A673 (cell line): ENCODE measurements around the gene NCCRP1. TPM values are rescaled to one million over a fixed set of nuclear protein-coding genes. Genes with fewer than 3 reads are reported as not detected.

Source experiments
- BruUV-seq: library from RNA; stranded (reverse); fragments of 400-500 nt; replicated peaks from 2 replicates; lab custom pipeline; 2021; lab: Mats Ljungman, UMichigan
- CTCF ChIA-PET: fragments of 300-600 bp; sonication (Branson Sonifier 250); formaldehyde crosslinking; loops from one replicate; lab custom pipeline; 2022; ENCODE audit warnings: antibody characterized with exemption; lab: Charles Lee
- POLR2A ChIA-PET: fragments of 300-600 bp; sonication (Branson Sonifier 250); formaldehyde crosslinking; loops from one replicate; lab custom pipeline; 2022; ENCODE audit warnings: antibody characterized with exemption; ENCODE audit not compliant: low non-redundant PET; lab: Charles Lee
- DNase-seq: peaks from one replicate; pipeline ENCODE4 v3.0.0-alpha.2; 2015; ENCODE audit warnings: low spot score
- H3K27ac ChIP-seq: fragments of 200-600 bp; sonication (generic); 2 replicates; pipeline ENCODE4 v1.5.1; 2016; ENCODE audit warnings: mixed run types, low read depth, mild to moderate bottlenecking, mixed read lengths, antibody characterized with exemption, low read length; ENCODE audit not compliant: poor library complexity, severe bottlenecking
- H3K27me3 ChIP-seq: fragments of 200-600 bp; sonication (generic); replicated peaks from 2 replicates; pipeline ENCODE4 v1.6.1; 2017; ENCODE audit warnings: mixed run types, low read depth, mild to moderate bottlenecking, mixed read lengths, antibody characterized with exemption, low read length; ENCODE audit not compliant: insufficient read depth, poor library complexity
- H3K36me3 ChIP-seq: fragments of 200-600 bp; sonication (generic); 2 replicates; pipeline ENCODE4 v1.6.1; 2016; ENCODE audit warnings: mixed run types, mild to moderate bottlenecking, mixed read lengths, antibody characterized with exemption, low read length; ENCODE audit not compliant: insufficient read depth, poor library complexity, severe bottlenecking
- H3K4me1 ChIP-seq: fragments of 200-600 bp; sonication (generic); 2 replicates; pipeline ENCODE4 v1.6.1; 2017; ENCODE audit warnings: mixed run types, mild to moderate bottlenecking, mixed read lengths, antibody characterized with exemption, low read length; ENCODE audit not compliant: insufficient read depth, poor library complexity, severe bottlenecking
- H3K4me3 ChIP-seq: fragments of 200-600 bp; sonication (generic); 2 replicates; pipeline ENCODE4 v1.5.1; 2016; ENCODE audit warnings: low read depth, mixed run types, mild to moderate bottlenecking, mixed read lengths, low read length; ENCODE audit not compliant: poor library complexity, severe bottlenecking
- H3K9me3 ChIP-seq: fragments of 200-600 bp; sonication (generic); 2 replicates; pipeline ENCODE4 v1.6.1; 2016; ENCODE audit warnings: mixed run types, low read depth, mild to moderate bottlenecking, mixed read lengths, antibody characterized with exemption, low read length; ENCODE audit not compliant: poor library complexity, severe bottlenecking
- CTCF ChIP-seq: fragments of 300-800, 200-600 bp; sonication (generic); conservative IDR thresholded peaks from 2 replicates; pipeline ENCODE4 v1.5.1; 2017; ENCODE audit warnings: low read depth, mild to moderate bottlenecking, antibody characterized with exemption, low read length, moderate library complexity, mixed read lengths
- EZH2 ChIP-seq: fragments of 200-600 bp; sonication (generic); IDR thresholded peaks from 2 replicates; pipeline ENCODE4 v1.6.1; 2017; ENCODE audit warnings: borderline replicate concordance, low read depth, mild to moderate bottlenecking, mixed read lengths, antibody characterized with exemption, low read length; ENCODE audit not compliant: poor library complexity, severe bottlenecking
- intact Hi-C: fragments of 100-400 bp; cut with micrococcal nuclease; formaldehyde crosslinking; loops from one replicate; pipeline ENCODE4 v1.10.0; 2022; ENCODE audit not compliant: unreplicated experiment
- total RNA-seq: library from RNA; stranded (reverse); gene quantifications from 2 replicates; pipeline ENCODE4 v1.2.3, GENCODE V29; 2021

The NCCRP1 gene
- total RNA-seq, 1 experiment from 2014 or later, result not detected

- no peak for DNase-seq
- ChIA-PET POLR2A (no interaction called here), CTCF (no interaction called here)
- no peak overlapping the region for H3K4me3 ChIP-seq
- no peaks in the 10 kb centered on the region for H3K36me3 ChIP-seq
- H3K27ac ChIP-seq, result no peak overlapping the region
- H3K4me1 ChIP-seq, result no peaks in the 10 kb centered on the region
- BruUV-seq, result no TSS peak
- TF ChIP-seq CTCF, result no peak
- no peak for TF ChIP-seq EZH2
- intact Hi-C loops, result no loop called here
- H3K9me3 ChIP-seq, result no peaks in the 10 kb centered on the region
- H3K27me3 ChIP-seq, result no peaks in the 10 kb centered on the region
These were observed 28.1 kb downstream of the NCCRP1 start for GRCh38 chr19:39224910-39225309.

- H3K36me3 ChIP-seq, result no peaks in the 10 kb centered on the region
- H3K27ac ChIP-seq, result no peak overlapping the region
- no peaks in the 10 kb centered on the region for H3K27me3 ChIP-seq
- intact Hi-C loops, result no loop called here
- no peaks in the 10 kb centered on the region for H3K9me3 ChIP-seq
- H3K4me3 ChIP-seq, result no peak overlapping the region
- BruUV-seq, result no TSS peak
- DNase-seq, result no peak
- no peaks in the 10 kb centered on the region for H3K4me1 ChIP-seq
- no peak for TF ChIP-seq EZH2
- TF ChIP-seq CTCF, result no peak
- ChIA-PET CTCF (interaction anchor here (0.6 kb wide), 1 partner anchor 117 kb away, joined by 4 read pairs; no protein-coding TSS in a partner anchor), POLR2A (no interaction called here)
These were observed 33.5 kb downstream of the NCCRP1 start for GRCh38 chr19:39230096-39230764.

GRCh38 chr19:39232708-39233107 is 35.9 kb downstream of the NCCRP1 start:
- no peak for DNase-seq
- Histone ChIP-seq H3K27me3 (no peaks in the 10 kb centered on the region), H3K36me3 (no peaks in the 10 kb centered on the region), H3K4me3 (no peak overlapping the region), H3K4me1 (no peaks in the 10 kb centered on the region), H3K27ac (no peak overlapping the region), H3K9me3 (no peaks in the 10 kb centered on the region)
- no TSS peak for BruUV-seq
- POLR2A ChIA-PET, result no interaction called here
- intact Hi-C loops, result no loop called here
- CTCF ChIA-PET, result interaction anchor here (0.7 kb wide), 1 partner anchor 840 kb away, joined by 4 read pairs; no protein-coding TSS in a partner anchor
- TF ChIP-seq CTCF (no peak), EZH2 (no peak)
